ENCODE data around the gene DDX42. TPM values are rescaled to one million over a fixed set of nuclear protein-coding genes. Genes with fewer than 3 reads are reported as not detected.

The DDX42 gene
- total and polyA plus RNA-seq, 9 of the 15 experiments (the other 6 are each of a cell fraction or from before 2014, with no cell fraction given), result 16.5 to 149 (median 87.6) TPM

- TF ChIP-seq XRCC4 (IDR thresholded peaks at IDR 0.05; ENCODE audit: extremely low read depth, insufficient read depth, insufficient read length), result no peak
- no peak for TF ChIP-seq JUNB (CRISPR knock-in tag; conservative IDR thresholded peaks at IDR 0.05)
- TF ChIP-seq ERF (CRISPR knock-in tag; IDR thresholded peaks at IDR 0.05), result peak; percentile 72; the same call in 1 of the 2 replicates
- TF ChIP-seq BCL6 (CRISPR knock-in tag; IDR thresholded peaks at IDR 0.05), result no peak
- TF ChIP-seq CREB1 (IDR thresholded peaks at IDR 0.05), result no peak
- peak; percentile 47; the same call in 1 of the 2 replicates for TF ChIP-seq CREB1 (CRISPR knock-in tag; IDR thresholded peaks at IDR 0.05)
- no peak for TF ChIP-seq ZNF24 (IDR thresholded peaks at IDR 0.05)
- TF ChIP-seq TOE1 (IDR thresholded peaks at IDR 0.05; ENCODE audit: borderline replicate concordance), result peak; percentile 50; the same call in 1 of the 2 replicates
- TF ChIP-seq TOE1 (CRISPR knock-in tag; IDR thresholded peaks at IDR 0.05; ENCODE audit: borderline replicate concordance, low read depth), result no peak
- TF ChIP-seq NRF1 (conservative IDR thresholded peaks at IDR 0.05 in 1 of 2, IDR thresholded peaks at IDR 0.05 in 1 of 2), result peak; percentile 94 to 95
- TF ChIP-seq NR0B1 (IDR thresholded peaks at IDR 0.05; ENCODE audit: partially characterized antibody), result no peak
- TF ChIP-seq ZC3H8 (IDR thresholded peaks at IDR 0.05), result no peak
- no peak for TF ChIP-seq TRIM28 (IDR thresholded peaks at IDR 0.05)
- no peak for TF ChIP-seq ZNF79 (CRISPR knock-in tag; IDR thresholded peaks at IDR 0.05; ENCODE audit: low read depth)
- TF ChIP-seq ZNF277 (CRISPR knock-in tag; IDR thresholded peaks at IDR 0.05; ENCODE audit: borderline replicate concordance), result no peak
- TF ChIP-seq GABPA (tag; conservative IDR thresholded peaks at IDR 0.05; ENCODE audit: low read depth), result peak; percentile 90
- peak; percentile 93 for TF ChIP-seq E2F3 (CRISPR knock-in tag; IDR thresholded peaks at IDR 0.05)
- no peak for TF ChIP-seq BHLHE40 (IDR thresholded peaks at IDR 0.05; ENCODE audit: low read length)
- TF ChIP-seq RREB1 (CRISPR knock-in tag; IDR thresholded peaks at IDR 0.05), result no peak
- TF ChIP-seq ZNF165 (CRISPR knock-in tag; IDR thresholded peaks at IDR 0.05; ENCODE audit: borderline replicate concordance), result no peak
- TF ChIP-seq HMGN3 (IDR thresholded peaks at IDR 0.05; ENCODE audit: borderline replicate concordance, extremely low read depth, insufficient read length, low read depth, low read length), result peak; percentile 98
- no peak for TF ChIP-seq FOXJ2 (tag; IDR thresholded peaks at IDR 0.05)
Observed at GRCh38 chr17:63741408-63742173, 32.4 kb upstream of the DDX42 start, which contains the start of gene STRADA (continued).
